Hepatocyte (in vitro differentiated cells): ENCODE data around the gene GAST. TPM values are rescaled to one million over a fixed set of nuclear protein-coding genes. Genes with fewer than 3 reads are reported as not detected.
A peak's percentile ranks its signal among the peaks of the same experiment; 100 is the strongest.

ENCODE experiments used
- DNase-seq: peaks from one replicate; pipeline ENCODE4 v3.0.0-alpha.2; 2016; ENCODE audit warnings: low spot score
- H2AFZ ChIP-seq: fragments of 200-600 bp; sonication (generic); 2 replicates; pipeline ENCODE4 v1.6.0; 2016; ENCODE audit warnings: antibody characterized with exemption, mild to moderate bottlenecking
- H3K27ac ChIP-seq: fragments of 200-600 bp; sonication (generic); 2 replicates; pipeline ENCODE4 v1.5.1; 2016; ENCODE audit warnings: mild to moderate bottlenecking
- H3K27me3 ChIP-seq: fragments of 200-600 bp; sonication (generic); 2 replicates; pipeline ENCODE4 v1.6.1; 2016
- H3K36me3 ChIP-seq: fragments of 200-600 bp; sonication (generic); replicated peaks from 2 replicates; pipeline ENCODE4 v1.5.1; 2016; ENCODE audit warnings: low read depth; ENCODE audit not compliant: insufficient read depth
- H3K4me1 ChIP-seq: fragments of 200-600 bp; sonication (generic); 2 replicates; pipeline ENCODE4 v1.5.1; 2016; ENCODE audit warnings: mild to moderate bottlenecking, moderate library complexity; ENCODE audit not compliant: insufficient read depth
- H3K4me2 ChIP-seq: fragments of 200-600 bp; sonication (generic); 2 replicates; pipeline ENCODE4 v1.6.0; 2016
- H3K4me3 ChIP-seq: fragments of 200-600 bp; sonication (generic); 2 replicates; pipeline ENCODE4 v1.5.1; 2016; ENCODE audit warnings: mild to moderate bottlenecking
- H3K79me2 ChIP-seq: fragments of 200-600 bp; sonication (generic); 2 replicates; pipeline ENCODE4 v1.6.0; 2017; ENCODE audit warnings: mild to moderate bottlenecking
- H3K9me2 ChIP-seq: fragments of 200-600 bp; sonication (generic); replicated peaks from 2 replicates; pipeline ENCODE4 v1.6.0; 2017; ENCODE audit warnings: mild to moderate bottlenecking; ENCODE audit not compliant: insufficient read depth
- H3K9me3 ChIP-seq: fragments of 200-600 bp; sonication (generic); 2 replicates; pipeline ENCODE4 v1.5.1; 2016; ENCODE audit warnings: low read depth, mild to moderate bottlenecking
- H4K20me1 ChIP-seq: fragments of 200-600 bp; sonication (generic); 2 replicates; pipeline ENCODE4 v1.6.0; 2016; ENCODE audit warnings: mild to moderate bottlenecking; ENCODE audit not compliant: insufficient read depth, poor library complexity, severe bottlenecking
- CTCF ChIP-seq: fragments of 200-600 bp; sonication (generic); IDR thresholded peaks from 2 replicates; pipeline ENCODE4 v1.5.1; 2016; ENCODE audit warnings: antibody characterized with exemption, mild to moderate bottlenecking; ENCODE audit not compliant: poor library complexity
- EZH2 ChIP-seq: fragments of 200-600 bp; sonication (generic); IDR thresholded peaks from 2 replicates; pipeline ENCODE4 v1.6.1; 2016; ENCODE audit warnings: antibody characterized with exemption, mild to moderate bottlenecking, borderline replicate concordance
- EZH2phosphoT487 ChIP-seq: fragments of 200-600 bp; sonication (generic); IDR thresholded peaks from one replicate; pipeline ENCODE4 v1.6.1; 2018; ENCODE audit warnings: antibody characterized with exemption, mild to moderate bottlenecking, low read depth, moderate library complexity; ENCODE audit not compliant: unreplicated experiment, severe bottlenecking
- WGBS: methylation state at CpG from one replicate; pipeline ENCODE4 v1.1.6; 2016; ENCODE audit warnings: low lambda C conversion rate; ENCODE audit errors: missing lambda C conversion rate; 5-methylcytosine and 5-hydroxymethylcytosine counted together
- polyA plus RNA-seq: library from polyadenylated mRNA; unstranded; fragments of >200 nt; fragmentation: Nextera tagmentation; extraction: Ambion mirVana; gene quantifications from 2 replicates; pipeline ENCODE4 v1.2.1, GENCODE V29; 2016
- total RNA-seq: library from RNA; depleted of rRNA; stranded (reverse); fragments of >200 nt; gene quantifications from 2 replicates; pipeline ENCODE4 v1.2.3, GENCODE V29; 2014

GAST gene
- total and polyA plus RNA-seq, 2 experiments from 2014 or later: 2.3 TPM; not detected in 1

DNA sequence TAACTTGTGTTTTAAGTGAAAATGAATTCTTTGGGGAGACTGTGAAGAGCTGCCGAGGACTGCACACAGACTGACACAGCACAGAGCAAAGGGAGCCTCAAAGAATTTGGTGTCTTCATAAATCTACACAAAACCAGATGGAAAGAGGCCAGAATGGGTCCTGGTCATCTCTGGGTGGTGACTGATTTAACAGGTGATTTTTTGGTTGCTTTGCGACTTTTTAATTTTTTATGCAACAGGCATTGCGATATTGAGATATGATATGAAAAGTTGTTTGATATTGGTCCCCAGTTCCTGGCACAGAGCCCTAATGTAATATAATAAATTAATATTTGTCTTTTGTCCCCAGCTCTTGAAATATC is 36.1 kb upstream of the GAST start:
- Histone ChIP-seq H3K36me3 (no peaks in the 10 kb centered on the region), H3K79me2 (no peaks in the 10 kb centered on the region), H4K20me1 (no peaks in the 10 kb centered on the region), H3K4me2 (peak overlapping the region; percentile 6), H3K4me1 (peaks cover 6% of the 10 kb centered on the region), H2AFZ (peak overlapping the region; percentile 30), H3K27ac (peak overlapping the region; percentile 61), H3K4me3 (no peak overlapping the region), H3K9me3 (no peaks in the 10 kb centered on the region), H3K9me2 (no peaks in the 10 kb centered on the region), H3K27me3 (no peaks in the 10 kb centered on the region)
- no peak for DNase-seq
- WGBS: 70% methylated on average over 3 of the region's 3 CpGs
- TF ChIP-seq CTCF (no peak), EZH2 (no peak), EZH2phosphoT487 (no peak)

DNA sequence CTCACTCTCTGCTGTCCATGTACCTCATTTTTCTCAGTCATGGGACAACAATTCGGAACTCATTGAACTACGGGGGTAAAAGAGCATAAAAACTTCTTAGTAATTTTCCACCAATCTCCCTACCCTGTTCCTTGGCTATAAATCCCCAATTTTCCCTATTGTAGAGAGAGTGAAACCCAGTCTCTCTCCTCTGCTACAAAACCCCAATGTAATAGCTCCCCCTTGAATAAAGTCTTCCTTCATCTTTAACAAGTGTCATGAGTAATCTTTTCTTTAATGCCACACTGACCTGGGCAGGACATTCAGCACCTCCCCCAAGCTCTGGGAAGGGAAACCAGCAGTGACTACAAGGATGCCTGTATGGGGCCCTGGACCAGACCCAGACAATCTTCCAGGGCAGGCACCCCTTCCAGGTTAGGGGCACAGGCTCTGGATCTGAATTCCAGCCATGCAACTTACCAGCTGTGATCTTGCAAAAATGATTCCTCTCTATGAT is 33.7 kb upstream of the GAST start:
- Histone ChIP-seq H3K4me1 (peaks cover 6% of the 10 kb centered on the region), H3K4me2 (peak overlapping the region; percentile 66), H3K4me3 (no peak overlapping the region), H3K27me3 (no peaks in the 10 kb centered on the region), H3K27ac (peak overlapping the region; percentile 85), H2AFZ (peak overlapping the region; percentile 52), H4K20me1 (no peaks in the 10 kb centered on the region), H3K9me3 (no peaks in the 10 kb centered on the region), H3K9me2 (no peaks in the 10 kb centered on the region), H3K79me2 (no peaks in the 10 kb centered on the region), H3K36me3 (no peaks in the 10 kb centered on the region)
- WGBS: 85% methylated on average over 2 of the region's 2 CpGs
- TF ChIP-seq EZH2: no peak
- TF ChIP-seq CTCF: no peak
- no peak for TF ChIP-seq EZH2phosphoT487
- DNase-seq: no peak

- Histone ChIP-seq H3K4me2 (peak overlapping the region; percentile 66), H3K4me3 (no peak overlapping the region), H3K9me3 (no peaks in the 10 kb centered on the region), H2AFZ (peak overlapping the region; percentile 52), H3K36me3 (no peaks in the 10 kb centered on the region), H3K9me2 (no peaks in the 10 kb centered on the region), H4K20me1 (no peaks in the 10 kb centered on the region), H3K79me2 (no peaks in the 10 kb centered on the region), H3K27me3 (no peaks in the 10 kb centered on the region), H3K27ac (peak overlapping the region; percentile 85), H3K4me1 (peaks cover 6% of the 10 kb centered on the region)
- TF ChIP-seq EZH2phosphoT487 (no peak), CTCF (no peak), EZH2 (no peak)
- 37% methylated on average over 6 of the region's 6 CpGs for WGBS
- no peak for DNase-seq
Observed at GRCh38 chr17:41678907-41679739, 33.0 kb upstream of the GAST start.
